Aorta (tissue), 5 donors: Measurements from ENCODE around the gene CYP2D6. TPM values are rescaled to one million over a fixed set of nuclear protein-coding genes. Genes with fewer than 3 reads are reported as not detected.
A peak's percentile ranks its signal among the peaks of the same experiment; 100 is the strongest.

Source experiments
- ATAC-seq: fragments of 200-7000 bp; cut with Tn5 transposase; one replicate; pipeline ENCODE4 v1.9.1; 2022; ENCODE audit warnings: moderate library complexity; ENCODE audit not compliant: low FRiP score
- DNase-seq, 2 donors: peaks; one replicate each; pipeline ENCODE4 v3.0.0-alpha.2; 2020
- H3K27ac ChIP-seq, 2 donors: one replicate each; pipeline ENCODE4 v1.5.1; 2013; ENCODE audit warnings: low read length in 2 of 2, mild to moderate bottlenecking in 2 of 2, moderate library complexity in 2 of 2, control low read depth in 1 of 2, inconsistent platforms in 1 of 2, low read depth in 1 of 2
- H3K27me3 ChIP-seq, 2 donors: one replicate each; pipeline ENCODE4 v1.6.1; 2013; ENCODE audit warnings: control low read depth in 1 of 2, low read length in 1 of 2, mild to moderate bottlenecking in 1 of 2, moderate library complexity in 1 of 2; ENCODE audit not compliant: insufficient read depth in 2 of 2, control insufficient read depth in 1 of 2
- H3K36me3 ChIP-seq, 2 donors: one replicate each; pipeline ENCODE4 v1.6.1; 2013; ENCODE audit warnings: control low read depth in 1 of 2, low read length in 1 of 2, mild to moderate bottlenecking in 1 of 2; ENCODE audit not compliant: insufficient read depth in 2 of 2, control insufficient read depth in 1 of 2
- H3K4me1 ChIP-seq, 2 donors: one replicate each; pipeline ENCODE4 v1.6.1; 2013; ENCODE audit warnings: low read length in 2 of 2, control low read depth in 1 of 2, mild to moderate bottlenecking in 1 of 2, moderate library complexity in 1 of 2; ENCODE audit not compliant: insufficient read depth in 2 of 2, control insufficient read depth in 1 of 2
- H3K4me3 ChIP-seq, 2 donors: one replicate each; pipeline ENCODE4 v1.5.1; 2013; ENCODE audit warnings: low read length in 2 of 2, control low read depth in 1 of 2, mild to moderate bottlenecking in 1 of 2
- H3K9me3 ChIP-seq: one replicate; pipeline ENCODE4 v1.6.1; 2013; ENCODE audit warnings: mild to moderate bottlenecking, low read length; ENCODE audit not compliant: control insufficient read depth
- WGBS, 2 donors: extraction: QIAGEN DNeasy Blood & Tissue Kit; methylation state at CpG; one replicate each; pipeline ENCODE4 v1.1.7; 2013; 5-methylcytosine and 5-hydroxymethylcytosine counted together
- intact Hi-C, 2 donors: fragments of 100-400 bp; cut with DNase I; formaldehyde crosslinking; loops; one replicate each; pipeline versions ENCODE4 v1.14.2 to v1.15.0; 2022
- polyA plus RNA-seq, 2 donors: library from polyadenylated mRNA; stranded (reverse); fragments of 200-250 nt; gene quantifications; one replicate each; pipeline ENCODE4 v1.2.3, GENCODE V29; 2013
- total RNA-seq, 2 donors: library from RNA; stranded (reverse); fragmentation: NEBNext Ultra II Directional; extraction: Animal tissue kit (Norgen Biotek cat#: 25700); gene quantifications; one replicate each; pipeline ENCODE4 v1.2.1, GENCODE V29; 2021
- donor health status: healthy with polysubstance abuse.
- donor health status: Bipolar disorder and iron deficiency.
- donor health status: DM: no; HTN: no; CAD: no.
- donor health status: DM: no; HTN: no; CAD: no.
- donor health status: DM: yes; HTN: yes; CAD: no.

Gene CYP2D6
- total and polyA plus RNA-seq, 4 donors, result 1.0 to 3.8 (median 1.5) TPM

GRCh38 chr22:42171946-42172719 is 41.5 kb upstream of the CYP2D6 start:
- Histone ChIP-seq H3K27me3 (no peaks in the 10 kb centered on the region), H3K27ac (no peak overlapping the region), H3K4me1 (no peaks in the 10 kb centered on the region), H3K4me3 (no peak overlapping the region), H3K9me3 (no peaks in the 10 kb centered on the region), H3K36me3 (no peaks in the 10 kb centered on the region)
- 92 to 97% methylated on average over 8 of the region's 8 CpGs for WGBS, 2 donors
- DNase-seq, result no peak
- intact Hi-C loops, result no loop called here
- no peak for ATAC-seq

- ATAC-seq (no peak), DNase-seq (no peak)
- intact Hi-C loops, result no loop called here
- no peak overlapping the region for H3K27ac ChIP-seq
- no peaks in the 10 kb centered on the region for H3K9me3 ChIP-seq
- no peaks in the 10 kb centered on the region for H3K4me1 ChIP-seq
- H3K4me3 ChIP-seq, result no peak overlapping the region
- H3K36me3 ChIP-seq, result no peaks in the 10 kb centered on the region
- WGBS, 2 donors, result 69 to 71% methylated on average over 5 of the region's 5 CpGs
- H3K27me3 ChIP-seq, result no peaks in the 10 kb centered on the region
Observed at GRCh38 chr22:42171417-42171816, 40.8 kb upstream of the CYP2D6 start.

GRCh38 chr22:42170946-42171345 is 40.3 kb upstream of the CYP2D6 start:
- intact Hi-C loops, result no loop called here
- no peak for DNase-seq
- ATAC-seq, result no peak
- Histone ChIP-seq H3K4me1 (no peaks in the 10 kb centered on the region), H3K27ac (no peak overlapping the region), H3K36me3 (no peaks in the 10 kb centered on the region), H3K9me3 (no peaks in the 10 kb centered on the region), H3K27me3 (no peaks in the 10 kb centered on the region), H3K4me3 (no peak overlapping the region)
- WGBS, 2 donors, result 79 to 81% methylated on average over 5 of the region's 5 CpGs

- WGBS, 2 donors, result 43% methylated on average over 7 of the region's 7 CpGs
- Histone ChIP-seq H3K4me3 (no peak overlapping the region), H3K9me3 (no peaks in the 10 kb centered on the region), H3K27me3 (no peaks in the 10 kb centered on the region), H3K4me1 (no peaks in the 10 kb centered on the region), H3K27ac (no peak overlapping the region), H3K36me3 (no peaks in the 10 kb centered on the region)
- intact Hi-C loops, result loop anchor here (1.0 kb wide), 1 partner anchor 268 kb away; no protein-coding TSS in a partner anchor
- DNase-seq, result peak; percentile 70 to 83
- peak; percentile 70 for ATAC-seq
Observed at GRCh38 chr22:42169055-42169469, 38.5 kb upstream of the CYP2D6 start.

GRCh38 chr22:42168476-42168875 is 37.9 kb upstream of the CYP2D6 start:
- peak in 1 of 2 donors; percentile 20 for DNase-seq
- Histone ChIP-seq H3K4me3 (no peak overlapping the region), H3K9me3 (no peaks in the 10 kb centered on the region), H3K27me3 (no peaks in the 10 kb centered on the region), H3K36me3 (no peaks in the 10 kb centered on the region), H3K27ac (no peak overlapping the region), H3K4me1 (no peaks in the 10 kb centered on the region)
- intact Hi-C loops, result no loop called here
- ATAC-seq, result no peak
- WGBS, 2 donors, result 93% methylated on average over 15 of the region's 15 CpGs

- H3K4me1 ChIP-seq, result no peaks in the 10 kb centered on the region
- no peaks in the 10 kb centered on the region for H3K9me3 ChIP-seq
- H3K36me3 ChIP-seq, result no peaks in the 10 kb centered on the region
- H3K27ac ChIP-seq, result no peak overlapping the region
- intact Hi-C loops, result no loop called here
- DNase-seq (peak in 1 of 2 donors; percentile 67), ATAC-seq (no peak)
- no peaks in the 10 kb centered on the region for H3K27me3 ChIP-seq
- no peak overlapping the region for H3K4me3 ChIP-seq
- 86 to 94% methylated on average over 10 of the region's 10 CpGs for WGBS, 2 donors
Observed at GRCh38 chr22:42167066-42167465, 36.5 kb upstream of the CYP2D6 start.

- no peaks in the 10 kb centered on the region for H3K9me3 ChIP-seq
- H3K27me3 ChIP-seq, result no peaks in the 10 kb centered on the region
- no peaks in the 10 kb centered on the region for H3K4me1 ChIP-seq
- intact Hi-C loops, result no loop called here
- DNase-seq, result peak in 1 of 2 donors; percentile 51
- no peak for ATAC-seq
- H3K27ac ChIP-seq, result no peak overlapping the region
- whole genome bisulfite sequencing, 2 donors, result 94 to 96% methylated on average over 5 of the region's 5 CpGs
- H3K4me3 ChIP-seq, result no peak overlapping the region
- no peaks in the 10 kb centered on the region for H3K36me3 ChIP-seq
Observed at GRCh38 chr22:42164901-42165300, 34.3 kb upstream of the CYP2D6 start.

GRCh38 chr22:42163515-42163914 is 32.9 kb upstream of the CYP2D6 start:
- no peaks in the 10 kb centered on the region for H3K9me3 ChIP-seq
- intact Hi-C loops, result no loop called here
- H3K36me3 ChIP-seq, result no peaks in the 10 kb centered on the region
- H3K4me1 ChIP-seq, result no peaks in the 10 kb centered on the region
- ATAC-seq, result no peak
- no peak overlapping the region for H3K27ac ChIP-seq
- H3K27me3 ChIP-seq, result no peaks in the 10 kb centered on the region
- H3K4me3 ChIP-seq, result no peak overlapping the region
- DNase-seq, result no peak
- 95 to 96% methylated on average over 11 of the region's 11 CpGs for WGBS, 2 donors
